ENCODE measurements around the gene COL6A2.

DNA sequence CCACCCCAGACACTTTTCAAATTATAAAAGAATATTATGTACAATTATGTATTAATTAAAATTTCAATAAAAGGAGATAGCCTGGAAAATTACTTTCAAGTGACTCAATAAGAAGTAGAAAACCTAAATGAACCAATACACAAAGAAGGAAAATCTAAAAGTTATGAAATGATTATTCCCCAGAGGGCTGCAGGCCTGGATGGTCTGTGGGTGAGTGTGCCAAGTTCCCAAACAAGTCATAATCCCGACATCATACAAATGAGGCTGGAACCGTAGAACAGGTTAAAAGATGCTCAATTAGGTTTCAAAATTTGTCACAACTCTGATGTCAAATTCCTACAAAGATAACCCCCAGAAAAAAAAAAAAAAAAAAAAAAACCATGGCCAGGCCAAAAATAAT, 73.7 kb downstream of the COL6A2 start:
- TF ChIP-seq, protein P1, sequence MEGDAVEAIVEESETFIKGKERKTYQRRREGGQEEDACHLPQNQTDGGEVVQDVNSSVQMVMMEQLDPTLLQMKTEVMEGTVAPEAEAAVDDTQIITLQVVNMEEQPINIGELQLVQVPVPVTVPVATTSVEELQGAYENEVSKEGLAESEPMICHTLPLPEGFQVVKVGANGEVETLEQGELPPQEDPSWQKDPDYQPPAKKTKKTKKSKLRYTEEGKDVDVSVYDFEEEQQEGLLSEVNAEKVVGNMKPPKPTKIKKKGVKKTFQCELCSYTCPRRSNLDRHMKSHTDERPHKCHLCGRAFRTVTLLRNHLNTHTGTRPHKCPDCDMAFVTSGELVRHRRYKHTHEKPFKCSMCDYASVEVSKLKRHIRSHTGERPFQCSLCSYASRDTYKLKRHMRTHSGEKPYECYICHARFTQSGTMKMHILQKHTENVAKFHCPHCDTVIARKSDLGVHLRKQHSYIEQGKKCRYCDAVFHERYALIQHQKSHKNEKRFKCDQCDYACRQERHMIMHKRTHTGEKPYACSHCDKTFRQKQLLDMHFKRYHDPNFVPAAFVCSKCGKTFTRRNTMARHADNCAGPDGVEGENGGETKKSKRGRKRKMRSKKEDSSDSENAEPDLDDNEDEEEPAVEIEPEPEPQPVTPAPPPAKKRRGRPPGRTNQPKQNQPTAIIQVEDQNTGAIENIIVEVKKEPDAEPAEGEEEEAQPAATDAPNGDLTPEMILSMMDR (IDR thresholded peaks at IDR 0.05) = no peak
- TF ChIP-seq EZH2phosphoT487 (IDR thresholded peaks at IDR 0.05) (no peak), EZH2 (IDR thresholded peaks at IDR 0.05) (no peak)

All from neural progenitor cell (in vitro differentiated cells).